HepG2 (cell line): Measurements from ENCODE around the gene ITGB5. TPM values are rescaled to one million over a fixed set of nuclear protein-coding genes. Genes with fewer than 3 reads are reported as not detected.
A peak's percentile ranks its signal among the peaks of the same experiment; 100 is the strongest.

ENCODE experiments used
- AHR ChIP-seq: IDR thresholded peaks from 2 replicates; pipeline ENCODE4 v1.6.1; 2018; ENCODE audit warnings: missing genetic modification reagents, missing compliant biosample characterization
- CCDC6 ChIP-seq: sonication (generic); formaldehyde crosslinking; IDR thresholded peaks from 2 replicates; pipeline ENCODE4 v1.8.1; 2022; ENCODE audit warnings: mild to moderate bottlenecking, missing genetic modification reagents, moderate library complexity
- FOSL1 ChIP-seq: sonication (generic); formaldehyde crosslinking; IDR thresholded peaks from 2 replicates; pipeline ENCODE4 v1.9.0; 2021; ENCODE audit warnings: missing genetic modification reagents, borderline replicate concordance
- GATA4 ChIP-seq: sonication (generic); IDR thresholded peaks from 2 replicates; pipeline ENCODE4 v1.6.1; 2016; ENCODE audit warnings: antibody characterized with exemption, low read depth, borderline replicate concordance
- GTF2F1 ChIP-seq: fragments of 150-350 bp; IDR thresholded peaks from 2 replicates; pipeline ENCODE4 v1.6.1; 2014; ENCODE audit warnings: low read length
- JUND ChIP-seq: sonication (generic); formaldehyde crosslinking; IDR thresholded peaks from 2 replicates; pipeline ENCODE4 v1.8.0; 2022; ENCODE audit warnings: mild to moderate bottlenecking, missing genetic modification reagents
- MAFF ChIP-seq: IDR thresholded peaks from 2 replicates; pipeline ENCODE4 v1.6.1; 2011; ENCODE audit warnings: low read depth, low read length, improper control_type of control experiment
- NCOA2 ChIP-seq: sonication (generic); formaldehyde crosslinking; IDR thresholded peaks from 2 replicates; pipeline ENCODE4 v1.8.0; 2022; ENCODE audit warnings: inconsistent platforms
- PATZ1 ChIP-seq: sonication (generic); formaldehyde crosslinking; IDR thresholded peaks from 2 replicates; pipeline ENCODE4 v1.4.0; 2020; ENCODE audit warnings: missing genetic modification reagents
- PHF21A ChIP-seq: sonication (generic); formaldehyde crosslinking; IDR thresholded peaks from 2 replicates; pipeline ENCODE4 v1.5.0; 2020; ENCODE audit warnings: mild to moderate bottlenecking, missing genetic modification reagents
- PHF5A ChIP-seq: IDR thresholded peaks from one replicate; pipeline ENCODE4 v1.6.1; 2018; ENCODE audit warnings: low read depth, missing genetic modification reagents; ENCODE audit not compliant: unreplicated experiment
- PPARG ChIP-seq: conservative IDR thresholded peaks from 2 replicates; pipeline ENCODE4 v1.6.1; 2016; ENCODE audit warnings: missing biosample characterization, missing genetic modification reagents
- RNF219 ChIP-seq: sonication (generic); formaldehyde crosslinking; IDR thresholded peaks from 2 replicates; pipeline ENCODE4 v1.5.0; 2020; ENCODE audit warnings: mild to moderate bottlenecking, missing genetic modification reagents
- TARDBP ChIP-seq: sonication (generic); formaldehyde crosslinking; IDR thresholded peaks from 2 replicates; pipeline ENCODE4 v1.8.0; 2022; ENCODE audit warnings: mild to moderate bottlenecking, missing genetic modification reagents
- ZBTB21 ChIP-seq: sonication (generic); formaldehyde crosslinking; IDR thresholded peaks from 2 replicates; pipeline ENCODE4 v1.4.0; 2020; ENCODE audit warnings: missing genetic modification reagents
- ZBTB7B ChIP-seq: sonication (generic); formaldehyde crosslinking; IDR thresholded peaks from 2 replicates; pipeline ENCODE4 v1.4.0; 2020; ENCODE audit warnings: missing genetic modification reagents
- ZFY ChIP-seq: sonication (generic); formaldehyde crosslinking; IDR thresholded peaks from 2 replicates; pipeline ENCODE4 v1.4.0; 2020; ENCODE audit warnings: missing genetic modification reagents
- ZNF17 ChIP-seq: sonication (generic); formaldehyde crosslinking; IDR thresholded peaks from 2 replicates; pipeline ENCODE4 v1.5.0; 2020; ENCODE audit warnings: mild to moderate bottlenecking, missing genetic modification reagents
- ZNF724P ChIP-seq: sonication (generic); formaldehyde crosslinking; IDR thresholded peaks from 2 replicates; pipeline ENCODE4 v1.8.0; 2022; ENCODE audit warnings: missing genetic modification reagents, borderline replicate concordance
- ZNF784 ChIP-seq: sonication (generic); formaldehyde crosslinking; IDR thresholded peaks from 2 replicates; pipeline ENCODE4 v1.5.1; 2020; ENCODE audit warnings: missing genetic modification reagents, mild to moderate bottlenecking, borderline replicate concordance
- polyA plus RNA-seq, 8 experiments: library from polyadenylated mRNA; depleted of rRNA in 3 of 8; stranded (reverse) in 7 of 8; unstranded in 1 of 8; fragments of >200 nt; fragmentation: Illumina TruSeq in 4 of 8; extraction: Trizol in 4 of 8; gene quantifications; 2 replicates each; pipeline versions ENCODE4 v1.2.1 to v1.2.3, GENCODE V29; 2011 to 2016; ENCODE audit warnings: low read depth in 4 of 8, missing spikeins in 1 of 8, mixed read lengths in 1 of 8; ENCODE audit not compliant: insufficient read depth in 1 of 8
- total RNA-seq, 5 experiments: library from RNA; depleted of rRNA; stranded (reverse); fragments of >200 nt; fragmentation: Illumina TruSeq; extraction: Trizol; gene quantifications; 2 replicates each; pipeline ENCODE4 v1.2.3, GENCODE V29; 2016; ENCODE audit warnings: low read depth in 1 of 5
- TF ChIP-seq, protein P1 (sequence below): sonication (generic); formaldehyde crosslinking; IDR thresholded peaks from 2 replicates; pipeline ENCODE4 v1.4.0; 2020; ENCODE audit warnings: missing genetic modification reagents, borderline replicate concordance
- TF ChIP-seq, protein P2 (sequence below): sonication (generic); formaldehyde crosslinking; IDR thresholded peaks from 2 replicates; pipeline ENCODE4 v1.4.0; 2020; ENCODE audit warnings: missing genetic modification reagents, borderline replicate concordance

Gene ITGB5
- total and polyA plus RNA-seq, 2 of the 13 experiments (the other 11 are each of a cell fraction or from before 2014, with no cell fraction given) = 74.1 to 343 TPM

- no peak for TF ChIP-seq RNF219 (CRISPR knock-in tag)
- peak; percentile 93 for TF ChIP-seq NCOA2
- no peak; the same call in 1 of the 2 replicates for TF ChIP-seq FOSL1 (CRISPR knock-in tag)
- TF ChIP-seq PHF5A = no peak
- peak; percentile 81 for TF ChIP-seq GATA4
- no peak for TF ChIP-seq ZNF724P (CRISPR knock-in tag)
- TF ChIP-seq PPARG (CRISPR knock-in tag) = peak; percentile 90
- no peak for TF ChIP-seq ZNF17 (CRISPR knock-in tag)
- peak; percentile 73 for TF ChIP-seq ZBTB7B (CRISPR knock-in tag)
- TF ChIP-seq, protein P1, sequence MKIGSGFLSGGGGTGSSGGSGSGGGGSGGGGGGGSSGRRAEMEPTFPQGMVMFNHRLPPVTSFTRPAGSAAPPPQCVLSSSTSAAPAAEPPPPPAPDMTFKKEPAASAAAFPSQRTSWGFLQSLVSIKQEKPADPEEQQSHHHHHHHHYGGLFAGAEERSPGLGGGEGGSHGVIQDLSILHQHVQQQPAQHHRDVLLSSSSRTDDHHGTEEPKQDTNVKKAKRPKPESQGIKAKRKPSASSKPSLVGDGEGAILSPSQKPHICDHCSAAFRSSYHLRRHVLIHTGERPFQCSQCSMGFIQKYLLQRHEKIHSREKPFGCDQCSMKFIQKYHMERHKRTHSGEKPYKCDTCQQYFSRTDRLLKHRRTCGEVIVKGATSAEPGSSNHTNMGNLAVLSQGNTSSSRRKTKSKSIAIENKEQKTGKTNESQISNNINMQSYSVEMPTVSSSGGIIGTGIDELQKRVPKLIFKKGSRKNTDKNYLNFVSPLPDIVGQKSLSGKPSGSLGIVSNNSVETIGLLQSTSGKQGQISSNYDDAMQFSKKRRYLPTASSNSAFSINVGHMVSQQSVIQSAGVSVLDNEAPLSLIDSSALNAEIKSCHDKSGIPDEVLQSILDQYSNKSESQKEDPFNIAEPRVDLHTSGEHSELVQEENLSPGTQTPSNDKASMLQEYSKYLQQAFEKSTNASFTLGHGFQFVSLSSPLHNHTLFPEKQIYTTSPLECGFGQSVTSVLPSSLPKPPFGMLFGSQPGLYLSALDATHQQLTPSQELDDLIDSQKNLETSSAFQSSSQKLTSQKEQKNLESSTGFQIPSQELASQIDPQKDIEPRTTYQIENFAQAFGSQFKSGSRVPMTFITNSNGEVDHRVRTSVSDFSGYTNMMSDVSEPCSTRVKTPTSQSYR (CRISPR knock-in tag) = peak; percentile 98
- peak; percentile 89; the same call in 1 of the 2 replicates for TF ChIP-seq PHF21A (CRISPR knock-in tag)
- no peak for TF ChIP-seq CCDC6 (CRISPR knock-in tag)
- TF ChIP-seq JUND (CRISPR knock-in tag) = peak; percentile 58; the same call in 1 of the 2 replicates
- TF ChIP-seq ZNF784 (CRISPR knock-in tag) = no peak
- TF ChIP-seq, protein P2, sequence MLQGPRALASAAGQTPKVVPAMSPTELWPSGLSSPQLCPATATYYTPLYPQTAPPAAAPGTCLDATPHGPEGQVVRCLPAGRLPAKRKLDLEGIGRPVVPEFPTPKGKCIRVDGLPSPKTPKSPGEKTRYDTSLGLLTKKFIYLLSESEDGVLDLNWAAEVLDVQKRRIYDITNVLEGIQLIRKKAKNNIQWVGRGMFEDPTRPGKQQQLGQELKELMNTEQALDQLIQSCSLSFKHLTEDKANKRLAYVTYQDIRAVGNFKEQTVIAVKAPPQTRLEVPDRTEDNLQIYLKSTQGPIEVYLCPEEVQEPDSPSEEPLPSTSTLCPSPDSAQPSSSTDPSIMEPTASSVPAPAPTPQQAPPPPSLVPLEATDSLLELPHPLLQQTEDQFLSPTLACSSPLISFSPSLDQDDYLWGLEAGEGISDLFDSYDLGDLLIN (CRISPR knock-in tag) = no peak
- TF ChIP-seq GTF2F1 = no peak
- peak; percentile 68; the same call in 1 of the 2 replicates for TF ChIP-seq ZBTB21 (CRISPR knock-in tag)
- no peak for TF ChIP-seq ZFY (CRISPR knock-in tag)
- 0 out of 2 replicates have a peak, but pooled peaks have one; percentile 41 for TF ChIP-seq MAFF
- TF ChIP-seq PATZ1 (CRISPR knock-in tag) = peak; percentile 74
- TF ChIP-seq AHR (CRISPR knock-in tag) = 0 out of 2 replicates have a peak, but pooled peaks have one; percentile 55
- peak; percentile 84 for TF ChIP-seq TARDBP (CRISPR knock-in tag)
These were observed 53.3 kb downstream of the ITGB5 start (continued) for GRCh38 chr3:124833710-124834332.
